GM19372 (cell line): ENCODE data around the gene DSCAML1.

Source experiments
- ATAC-seq: cut with Tn5 transposase; IDR thresholded peaks from one replicate; pipeline ENCODE4 v1.9.1; 2021; ENCODE audit warnings: mild to moderate bottlenecking, low read depth, moderate library complexity; ENCODE audit not compliant: unreplicated experiment

DSCAML1 gene

GRCh38 chr11:117704395-117705100 lies 92.5 kb downstream of the DSCAML1 start:
- no peak for ATAC-seq

GRCh38 chr11:117702946-117703598 lies 93.9 kb downstream of the DSCAML1 start:
- no peak for ATAC-seq

- no peak for ATAC-seq
These were observed 95.2 kb downstream of the DSCAML1 start for GRCh38 chr11:117701781-117702180.

- ATAC-seq: no peak
These were observed 96.5 kb downstream of the DSCAML1 start for GRCh38 chr11:117700551-117700950.

- no peak for ATAC-seq
These were observed 99.7 kb downstream of the DSCAML1 start for GRCh38 chr11:117697319-117697718.

GRCh38 chr11:117696540-117696939 lies 100.5 kb downstream of the DSCAML1 start:
- ATAC-seq: no peak

- no peak for ATAC-seq
These were observed 103.7 kb downstream of the DSCAML1 start for GRCh38 chr11:117693344-117693743.

GRCh38 chr11:117691516-117691915 lies 105.5 kb downstream of the DSCAML1 start:
- ATAC-seq: no peak

- no peak for ATAC-seq
These were observed 105.8 kb downstream of the DSCAML1 start for GRCh38 chr11:117691218-117691514.

- ATAC-seq: no peak
These were observed 106.4 kb downstream of the DSCAML1 start for GRCh38 chr11:117690484-117691217.

- ATAC-seq: no peak
These were observed 108.7 kb downstream of the DSCAML1 start for GRCh38 chr11:117688255-117688797.

GRCh38 chr11:117687776-117688175 lies 109.2 kb downstream of the DSCAML1 start:
- ATAC-seq: no peak

GRCh38 chr11:117686711-117687110 lies 110.3 kb downstream of the DSCAML1 start:
- no peak for ATAC-seq

GRCh38 chr11:117685566-117685965 lies 111.5 kb downstream of the DSCAML1 start:
- ATAC-seq: no peak

GRCh38 chr11:117684731-117685130 lies 112.3 kb downstream of the DSCAML1 start:
- ATAC-seq: no peak

GRCh38 chr11:117684111-117684510 lies 112.9 kb downstream of the DSCAML1 start:
- no peak for ATAC-seq

- no peak for ATAC-seq
These were observed 115.6 kb downstream of the DSCAML1 start for GRCh38 chr11:117681438-117681837.

- ATAC-seq: no peak
These were observed 117.6 kb downstream of the DSCAML1 start for GRCh38 chr11:117679461-117679860.

- no peak for ATAC-seq
These were observed 118.2 kb downstream of the DSCAML1 start for GRCh38 chr11:117678658-117679406.

GRCh38 chr11:117677729-117678310 lies 119.2 kb downstream of the DSCAML1 start:
- ATAC-seq: no peak
